Loucy (cell line): Measurements from ENCODE around the gene SYN1.

Experiments
- H2AFZ ChIP-seq: fragments of 200-600 bp; sonication (generic); 2 replicates; pipeline ENCODE4 v1.6.0; 2016; ENCODE audit warnings: antibody characterized with exemption, mild to moderate bottlenecking, low read length, moderate library complexity
- H3F3A ChIP-seq: fragments of 200-600 bp; 2 replicates; pipeline ENCODE4 v1.6.0; 2016; ENCODE audit warnings: antibody characterized with exemption, low read depth, mild to moderate bottlenecking
- H3K27me3 ChIP-seq: fragments of 200-600 bp; sonication (generic); 2 replicates; pipeline ENCODE4 v1.6.1; 2014; ENCODE audit warnings: low read length, mild to moderate bottlenecking; ENCODE audit not compliant: insufficient read depth, poor library complexity, severe bottlenecking
- H3K36me3 ChIP-seq: fragments of 200-600 bp; sonication (generic); 2 replicates; pipeline ENCODE4 v1.6.1; 2016; ENCODE audit warnings: low read length; ENCODE audit not compliant: insufficient read depth
- H3K4me1 ChIP-seq: fragments of 200-600 bp; sonication (generic); 2 replicates; pipeline ENCODE4 v1.5.1; 2014; ENCODE audit warnings: low read length, mild to moderate bottlenecking; ENCODE audit not compliant: insufficient read depth, poor library complexity, severe bottlenecking
- H3K4me2 ChIP-seq: fragments of 200-600 bp; sonication (generic); 2 replicates; pipeline ENCODE4 v1.6.0; 2014; ENCODE audit warnings: antibody characterized with exemption, low read length, low read depth, mild to moderate bottlenecking; ENCODE audit not compliant: poor library complexity, severe bottlenecking
- H3K4me3 ChIP-seq: fragments of 200-600 bp; sonication (generic); 2 replicates; pipeline ENCODE4 v1.5.1; 2014; ENCODE audit warnings: low read length, mild to moderate bottlenecking, mixed read lengths; ENCODE audit not compliant: poor library complexity, severe bottlenecking
- H3K79me2 ChIP-seq: fragments of 200-600 bp; sonication (generic); 2 replicates; pipeline ENCODE4 v1.6.1; 2014; ENCODE audit warnings: low read length; ENCODE audit not compliant: insufficient read depth
- H3K9ac ChIP-seq: fragments of 200-600 bp; sonication (generic); 2 replicates; pipeline ENCODE4 v1.6.0; 2014; ENCODE audit warnings: mild to moderate bottlenecking, low read depth, low read length, moderate library complexity; ENCODE audit not compliant: poor library complexity, severe bottlenecking
- H3K9me2 ChIP-seq: fragments of 200-600 bp; sonication (generic); replicated peaks from 2 replicates; pipeline ENCODE4 v1.6.1; 2016; ENCODE audit warnings: low read depth, low read length, mixed read lengths
- H3K9me3 ChIP-seq: fragments of 200-600 bp; sonication (generic); 2 replicates; pipeline ENCODE4 v1.6.1; 2014; ENCODE audit warnings: mild to moderate bottlenecking, antibody characterized with exemption, low read length, low read depth; ENCODE audit not compliant: insufficient read depth
- H4K20me1 ChIP-seq: fragments of 200-600 bp; sonication (generic); 2 replicates; pipeline ENCODE4 v1.6.0; 2014; ENCODE audit warnings: antibody characterized with exemption, low read length, mild to moderate bottlenecking; ENCODE audit not compliant: insufficient read depth, poor library complexity, severe bottlenecking
- EZH2phosphoT487 ChIP-seq: fragments of 200-600 bp; IDR thresholded peaks from 2 replicates; pipeline ENCODE4 v1.6.1; 2018; ENCODE audit warnings: antibody characterized with exemption, mild to moderate bottlenecking, moderate library complexity, borderline replicate concordance
- TF ChIP-seq, protein P1 (sequence below): fragments of 200-600 bp; sonication (generic); conservative IDR thresholded peaks from 2 replicates; pipeline ENCODE4 v1.5.1; 2014; ENCODE audit warnings: mild to moderate bottlenecking, antibody characterized with exemption, low read length

The SYN1 gene

DNA sequence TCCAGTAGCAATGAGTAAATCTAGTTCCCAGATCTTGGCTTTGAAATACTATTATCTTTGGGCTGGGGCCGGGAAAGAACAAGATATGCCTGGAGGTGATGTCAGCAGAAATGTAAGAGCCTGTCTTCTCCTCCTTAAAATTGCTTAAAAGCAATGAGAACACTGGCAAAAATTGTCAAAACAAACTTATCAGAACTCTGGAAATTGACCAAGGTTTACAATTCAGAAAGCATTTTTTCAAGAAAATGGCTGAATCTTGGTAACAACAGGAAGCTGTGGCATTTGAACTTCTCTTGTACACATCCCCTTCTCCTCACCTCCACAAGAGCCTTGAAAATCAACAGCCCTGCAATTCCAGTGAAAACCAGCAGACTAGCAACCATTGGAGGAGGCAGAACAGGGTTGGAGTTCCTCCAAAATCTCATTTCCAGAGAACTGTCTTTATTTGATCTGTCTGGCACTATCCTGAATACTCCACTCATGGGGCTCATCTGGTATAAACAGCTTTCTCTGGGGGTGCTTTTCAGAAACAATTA, 23.9 kb downstream of the SYN1 start:
- H3K9me3 ChIP-seq, result no peaks in the 10 kb centered on the region
- H4K20me1 ChIP-seq, result no peaks in the 10 kb centered on the region
- H3K79me2 ChIP-seq, result no peaks in the 10 kb centered on the region
- H2AFZ ChIP-seq, result no peak overlapping the region; the same call in 1 of the 2 replicates
- H3K4me3 ChIP-seq, result no peak overlapping the region
- no peaks in the 10 kb centered on the region for H3K27me3 ChIP-seq
- no peaks in the 10 kb centered on the region for H3K36me3 ChIP-seq
- no peaks in the 10 kb centered on the region for H3K9me2 ChIP-seq
- H3K9ac ChIP-seq, result no peak overlapping the region
- H3K4me1 ChIP-seq, result peaks cover 7% of the 10 kb centered on the region
- H3K4me2 ChIP-seq, result no peak overlapping the region
- TF ChIP-seq, protein P1, sequence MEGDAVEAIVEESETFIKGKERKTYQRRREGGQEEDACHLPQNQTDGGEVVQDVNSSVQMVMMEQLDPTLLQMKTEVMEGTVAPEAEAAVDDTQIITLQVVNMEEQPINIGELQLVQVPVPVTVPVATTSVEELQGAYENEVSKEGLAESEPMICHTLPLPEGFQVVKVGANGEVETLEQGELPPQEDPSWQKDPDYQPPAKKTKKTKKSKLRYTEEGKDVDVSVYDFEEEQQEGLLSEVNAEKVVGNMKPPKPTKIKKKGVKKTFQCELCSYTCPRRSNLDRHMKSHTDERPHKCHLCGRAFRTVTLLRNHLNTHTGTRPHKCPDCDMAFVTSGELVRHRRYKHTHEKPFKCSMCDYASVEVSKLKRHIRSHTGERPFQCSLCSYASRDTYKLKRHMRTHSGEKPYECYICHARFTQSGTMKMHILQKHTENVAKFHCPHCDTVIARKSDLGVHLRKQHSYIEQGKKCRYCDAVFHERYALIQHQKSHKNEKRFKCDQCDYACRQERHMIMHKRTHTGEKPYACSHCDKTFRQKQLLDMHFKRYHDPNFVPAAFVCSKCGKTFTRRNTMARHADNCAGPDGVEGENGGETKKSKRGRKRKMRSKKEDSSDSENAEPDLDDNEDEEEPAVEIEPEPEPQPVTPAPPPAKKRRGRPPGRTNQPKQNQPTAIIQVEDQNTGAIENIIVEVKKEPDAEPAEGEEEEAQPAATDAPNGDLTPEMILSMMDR, result no peak
- TF ChIP-seq EZH2phosphoT487, result no peak
- H3F3A ChIP-seq, result no peaks in the 10 kb centered on the region

DNA sequence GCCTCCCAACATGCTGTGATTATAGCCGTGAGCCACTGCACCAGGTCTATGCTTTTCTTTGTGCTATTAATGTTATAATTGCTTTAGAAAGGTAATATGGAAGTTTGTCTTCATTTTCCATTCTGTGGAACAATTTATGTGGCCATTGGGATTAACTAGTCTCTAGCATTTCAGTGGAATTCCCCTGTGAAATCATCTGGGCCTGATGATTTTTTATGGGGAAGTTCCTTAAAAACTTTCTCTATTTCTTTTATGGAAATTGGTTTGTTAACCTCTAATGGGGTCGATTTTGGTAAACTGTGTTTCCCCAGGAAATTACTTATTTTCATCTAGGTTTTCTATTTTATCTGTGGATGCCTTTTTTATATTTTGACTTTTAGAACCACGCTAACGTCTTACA, 26.1 kb downstream of the SYN1 start:
- H3K4me3 ChIP-seq, result no peak overlapping the region
- H3K79me2 ChIP-seq, result no peaks in the 10 kb centered on the region
- no peaks in the 10 kb centered on the region for H3K36me3 ChIP-seq
- no peaks in the 10 kb centered on the region for H3K27me3 ChIP-seq
- H2AFZ ChIP-seq, result no peak overlapping the region
- no peak overlapping the region for H3K9ac ChIP-seq
- H3K9me3 ChIP-seq, result no peaks in the 10 kb centered on the region
- peaks cover 7% of the 10 kb centered on the region for H3K4me1 ChIP-seq
- H4K20me1 ChIP-seq, result no peaks in the 10 kb centered on the region
- H3F3A ChIP-seq, result no peaks in the 10 kb centered on the region
- no peaks in the 10 kb centered on the region for H3K9me2 ChIP-seq
- H3K4me2 ChIP-seq, result no peak overlapping the region
- TF ChIP-seq, protein P1, result no peak
- TF ChIP-seq EZH2phosphoT487, result no peak

DNA sequence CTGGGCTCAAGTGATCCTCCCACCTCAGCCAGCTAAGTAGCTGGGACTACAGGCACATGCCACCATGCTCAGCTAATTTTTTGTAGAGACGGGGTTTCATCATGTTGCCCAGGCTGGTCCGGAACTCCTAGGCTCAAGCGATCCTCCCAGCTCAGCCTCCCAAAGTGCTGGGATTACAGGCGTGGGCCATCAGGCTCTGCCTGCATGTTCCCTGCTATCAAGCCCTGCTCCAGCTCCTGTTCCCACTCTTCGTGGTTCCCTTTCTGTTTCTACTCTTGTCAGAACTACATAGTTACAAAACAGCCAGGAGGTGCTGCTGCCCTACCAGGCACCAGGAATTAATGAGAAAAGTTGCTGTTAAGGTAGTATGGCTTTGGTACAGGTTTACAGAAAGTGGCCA, 28.7 kb downstream of the SYN1 start:
- H3K27me3 ChIP-seq, result no peaks in the 10 kb centered on the region
- no peak overlapping the region for H3K4me3 ChIP-seq
- H3K4me1 ChIP-seq, result peaks cover 2% of the 10 kb centered on the region
- H4K20me1 ChIP-seq, result no peaks in the 10 kb centered on the region
- no peaks in the 10 kb centered on the region for H3K36me3 ChIP-seq
- no peaks in the 10 kb centered on the region for H3K79me2 ChIP-seq
- H2AFZ ChIP-seq, result no peak overlapping the region
- H3K9ac ChIP-seq, result no peak overlapping the region
- TF ChIP-seq, protein P1, result no peak
- TF ChIP-seq EZH2phosphoT487, result no peak
- no peak overlapping the region for H3K4me2 ChIP-seq
- H3K9me2 ChIP-seq, result no peaks in the 10 kb centered on the region
- H3K9me3 ChIP-seq, result no peaks in the 10 kb centered on the region
- H3F3A ChIP-seq, result no peaks in the 10 kb centered on the region
